NCI-H2227 (cell line): ENCODE data around the gene ARHGAP22.

Experiments
- DNase-seq: peaks from one replicate; lab custom pipeline; 2025; ENCODE audit not compliant: unreplicated experiment; lab: John Stamatoyannopoulos, UW

Gene ARHGAP22

DNA sequence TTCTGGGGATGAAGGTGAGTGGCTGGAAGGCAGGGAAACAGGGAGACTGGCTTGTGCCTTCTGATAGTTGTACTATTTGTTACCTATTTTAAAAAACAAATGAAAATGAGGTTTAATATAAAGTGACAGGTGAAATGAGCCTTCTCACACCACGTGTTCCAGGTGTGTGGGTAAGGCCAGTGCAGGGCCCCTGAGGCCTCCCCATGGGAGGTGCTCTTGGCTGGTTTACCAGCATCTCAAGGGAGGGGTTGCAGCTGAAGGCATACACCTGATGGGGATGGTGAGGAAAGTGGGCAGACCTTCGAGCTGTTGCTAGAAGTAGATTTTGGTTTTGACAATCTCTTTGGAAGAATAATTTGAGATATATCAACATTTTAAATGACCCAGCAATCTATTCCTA, 103.6 kb downstream of the ARHGAP22 start:
- DNase-seq, result no peak

DNA sequence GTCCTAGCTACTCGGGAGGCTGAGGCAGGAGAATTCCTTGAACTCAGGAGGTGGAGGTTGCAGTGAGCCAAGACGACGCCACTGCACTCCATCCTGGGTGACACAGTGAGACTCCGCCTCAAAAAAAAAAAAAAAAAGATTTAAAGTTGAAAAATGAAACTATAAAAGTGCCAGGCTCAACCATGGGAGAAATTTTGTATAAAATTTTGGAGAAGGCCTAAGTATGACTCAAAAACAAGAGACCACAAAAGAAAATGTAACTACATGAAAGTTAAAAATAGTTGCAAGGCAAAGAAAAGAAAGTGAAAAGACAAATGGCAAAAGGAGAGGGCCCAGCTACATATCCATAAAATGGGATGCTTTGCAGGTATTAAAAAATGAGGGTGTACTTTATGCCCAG, 104.1 kb downstream of the ARHGAP22 start:
- no peak for DNase-seq

DNA sequence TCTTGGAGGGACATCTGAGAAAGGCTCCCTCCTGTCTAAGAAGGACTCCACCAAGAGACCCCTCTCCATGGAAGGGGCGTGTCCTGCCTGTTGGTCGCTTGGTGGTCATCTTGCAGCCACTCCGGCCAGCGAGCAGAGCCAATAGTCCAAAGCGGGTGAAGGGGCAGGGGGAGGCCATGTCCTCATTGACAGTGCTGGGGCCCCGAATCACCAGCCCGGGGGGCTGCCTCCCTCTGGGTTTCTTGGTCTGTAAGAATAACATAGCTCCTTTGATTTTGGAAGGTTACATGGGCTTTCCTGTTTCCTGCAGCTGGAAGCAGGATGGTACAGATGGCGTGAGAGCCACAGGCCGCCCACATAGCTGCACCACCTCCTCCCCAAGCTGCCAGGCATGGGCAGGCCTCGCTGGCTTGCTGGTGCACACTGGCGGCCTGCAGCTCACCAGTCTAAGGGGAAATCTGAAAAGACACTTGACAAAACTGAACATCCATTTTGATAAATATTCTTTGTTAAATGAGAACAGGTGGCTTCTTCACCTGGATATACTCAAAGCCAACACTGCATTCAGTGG, 105.8 kb downstream of the ARHGAP22 start:
- DNase-seq, result no peak

DNA sequence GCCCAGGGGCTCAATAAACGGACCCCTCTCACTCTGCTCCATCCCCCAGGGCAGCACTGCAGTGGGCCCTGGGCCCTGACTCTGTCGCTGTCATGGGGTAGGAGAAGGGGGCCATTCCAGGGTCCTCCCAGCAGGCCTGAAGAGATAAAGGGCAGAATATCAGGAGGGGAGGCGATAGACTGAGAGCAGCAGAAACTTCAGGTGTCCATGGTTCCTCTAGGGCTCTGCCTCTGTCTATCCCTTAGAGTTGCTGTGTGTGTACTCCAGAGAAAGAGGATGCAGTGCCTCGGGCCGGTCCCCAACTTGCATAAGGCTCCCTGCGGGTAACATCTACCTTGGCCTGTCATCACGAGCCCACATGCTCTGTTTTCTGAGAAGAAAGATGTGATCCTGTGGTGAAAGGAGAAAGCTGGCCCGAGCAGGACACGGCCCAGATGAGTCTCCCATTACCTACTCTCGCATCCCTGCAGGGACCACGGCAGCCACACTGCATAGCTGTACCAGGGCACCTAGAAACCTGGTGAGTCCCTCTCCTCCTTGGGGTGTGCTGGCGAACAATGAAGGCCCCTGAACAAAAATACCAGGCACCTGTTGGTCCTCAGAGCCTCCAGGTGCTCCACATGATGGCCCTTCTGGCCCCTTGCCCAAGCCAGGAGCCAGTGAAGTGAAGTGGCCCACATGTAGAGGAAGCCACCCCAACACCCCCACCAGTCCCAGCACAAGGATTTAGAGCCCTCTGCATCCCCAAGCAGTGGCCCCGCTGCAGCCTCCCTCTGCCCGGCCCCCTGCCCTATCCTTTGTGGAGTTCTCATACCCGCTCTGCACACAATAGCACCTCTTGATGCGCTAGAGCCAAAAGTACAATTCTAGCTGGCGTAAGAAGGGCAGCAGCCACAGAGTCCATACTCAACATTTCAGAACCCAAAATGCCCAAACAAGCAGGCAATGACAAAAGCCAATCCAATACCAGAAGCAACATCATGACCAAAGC, 106.8 kb downstream of the ARHGAP22 start:
- no peak for DNase-seq

DNA sequence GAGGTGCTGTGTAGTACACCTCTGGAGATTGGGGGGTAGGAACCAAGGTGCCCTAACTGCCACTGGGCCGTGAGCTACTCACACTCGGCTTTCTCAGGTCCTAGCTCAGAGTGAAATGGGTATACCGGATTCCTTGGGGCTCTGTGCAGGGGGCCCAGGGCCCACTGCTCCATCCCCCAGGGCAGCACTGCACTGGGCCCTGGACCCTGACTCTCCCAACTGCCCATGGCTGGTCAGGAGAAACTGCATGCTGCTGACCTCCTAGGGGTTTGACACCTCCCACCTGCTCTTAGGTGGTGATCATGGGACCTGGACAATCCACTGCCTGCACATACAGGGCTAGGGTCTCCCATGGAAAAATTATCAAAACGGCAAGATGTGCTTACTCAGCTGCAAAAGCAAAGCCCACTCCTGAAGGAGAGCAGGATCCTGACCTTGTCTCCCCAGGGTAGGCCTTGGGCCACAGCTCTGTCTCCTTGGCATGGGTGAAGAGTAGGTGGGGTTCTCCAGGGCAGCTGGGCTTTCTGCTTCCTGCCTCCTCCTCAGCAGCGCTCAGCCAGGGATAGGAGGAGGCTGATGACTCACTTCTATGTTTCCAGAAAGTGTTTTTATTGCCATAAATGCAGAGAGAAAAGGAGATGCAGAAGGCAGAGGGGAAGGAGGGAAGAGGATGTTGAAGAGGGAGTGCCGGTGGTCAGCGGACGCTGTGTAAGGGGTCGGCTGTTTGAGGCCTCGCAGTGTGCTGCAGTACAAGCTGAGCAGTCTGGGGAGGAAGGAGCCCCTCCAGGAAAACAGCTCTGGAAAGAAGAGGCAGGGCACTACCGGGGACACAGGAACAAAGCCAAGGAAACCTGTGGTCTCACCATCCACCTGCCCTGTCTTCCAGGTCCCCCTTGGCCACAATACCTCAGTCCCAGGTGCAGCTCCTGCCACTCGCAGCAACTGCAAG, 107.8 kb downstream of the ARHGAP22 start:
- no peak for DNase-seq

DNA sequence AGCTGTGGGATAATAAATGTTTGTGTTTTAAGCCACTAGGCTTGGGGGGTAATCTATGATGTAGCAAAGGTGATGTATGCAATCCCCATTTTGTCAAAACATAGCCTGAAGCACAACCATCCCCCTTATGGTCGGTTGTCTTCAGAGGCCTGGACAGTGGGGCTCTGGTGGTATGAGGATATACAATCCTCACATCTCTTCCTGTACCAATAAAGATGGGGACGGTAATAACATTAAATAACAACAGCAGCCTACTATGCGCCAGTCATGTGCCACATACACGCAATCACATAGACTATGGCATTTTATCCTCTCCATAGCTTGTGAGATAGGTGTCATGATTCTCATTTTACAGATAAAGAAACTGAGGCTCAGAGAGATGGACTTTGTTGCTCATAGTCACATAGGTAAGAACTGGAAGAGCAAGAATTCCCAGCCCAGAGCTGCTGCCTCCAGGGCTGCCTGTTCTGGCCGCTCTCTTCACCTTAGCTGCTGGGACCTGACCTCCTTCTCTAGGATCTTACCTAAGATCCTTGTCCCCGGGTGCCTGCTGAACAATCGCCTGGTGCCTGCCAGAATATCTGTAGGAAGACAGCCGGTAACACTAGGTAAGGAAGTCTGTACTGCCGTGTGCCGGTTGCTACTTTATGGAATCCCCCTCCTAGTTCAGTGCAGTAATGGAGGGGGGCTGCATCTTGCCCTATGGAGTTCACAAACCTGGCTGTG, 108.6 kb downstream of the ARHGAP22 start:
- DNase-seq, result no peak

DNA sequence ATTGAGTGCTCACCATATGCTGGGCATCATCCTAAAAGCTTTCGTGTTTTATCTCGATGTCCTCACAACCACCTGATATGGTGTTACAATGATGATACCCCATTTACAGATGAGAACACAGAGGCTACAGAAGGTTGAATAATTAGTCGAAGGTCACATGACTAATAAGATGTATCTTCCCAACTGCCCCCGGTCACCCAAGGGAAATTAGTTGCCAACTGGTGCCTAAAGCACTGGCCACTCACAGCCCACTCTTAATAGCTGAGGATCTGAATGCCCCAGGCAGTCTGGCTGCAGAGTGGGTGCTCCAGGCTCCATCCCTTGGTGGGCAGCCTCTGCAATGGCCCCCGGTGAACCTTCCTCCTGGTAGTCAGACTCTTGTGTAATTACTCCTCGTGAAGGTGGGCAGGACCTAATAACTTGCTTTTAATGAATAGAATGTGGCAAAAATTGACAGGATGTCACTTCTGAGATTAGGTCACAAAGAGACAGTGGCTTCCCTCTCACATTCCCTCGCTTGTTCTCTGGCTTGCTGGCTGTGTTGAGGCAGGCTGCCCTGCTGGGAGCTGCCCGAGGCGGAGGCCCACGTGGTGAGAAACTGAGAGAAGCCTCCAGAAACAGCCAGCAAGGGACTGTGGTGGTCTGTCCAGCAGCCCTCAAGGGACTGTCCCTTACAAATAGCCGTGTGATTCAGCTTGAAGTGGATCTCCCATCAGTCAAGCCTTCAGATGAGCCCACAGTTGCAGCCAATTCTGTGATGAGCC, 109.4 kb downstream of the ARHGAP22 start:
- no peak for DNase-seq

DNA sequence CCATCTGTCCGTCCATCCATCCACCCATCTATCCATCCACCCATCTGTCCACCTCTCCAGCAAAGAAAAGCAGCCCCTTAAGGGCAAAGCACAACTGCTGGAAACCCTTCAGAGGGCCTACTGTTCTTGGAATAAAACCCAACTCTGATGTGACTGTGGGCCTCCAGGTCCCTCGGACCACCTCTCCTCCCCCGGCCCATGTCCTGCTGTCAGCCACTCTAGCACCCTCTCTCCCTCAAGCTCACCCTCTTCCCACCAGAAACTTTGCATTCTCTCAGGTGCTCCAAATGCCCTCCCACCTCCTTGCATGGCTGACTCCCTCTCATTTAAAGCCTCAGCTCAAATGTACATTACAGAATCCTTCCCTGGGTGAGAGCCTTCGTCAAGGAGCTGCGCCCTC, 110.3 kb downstream of the ARHGAP22 start:
- no peak for DNase-seq

DNA sequence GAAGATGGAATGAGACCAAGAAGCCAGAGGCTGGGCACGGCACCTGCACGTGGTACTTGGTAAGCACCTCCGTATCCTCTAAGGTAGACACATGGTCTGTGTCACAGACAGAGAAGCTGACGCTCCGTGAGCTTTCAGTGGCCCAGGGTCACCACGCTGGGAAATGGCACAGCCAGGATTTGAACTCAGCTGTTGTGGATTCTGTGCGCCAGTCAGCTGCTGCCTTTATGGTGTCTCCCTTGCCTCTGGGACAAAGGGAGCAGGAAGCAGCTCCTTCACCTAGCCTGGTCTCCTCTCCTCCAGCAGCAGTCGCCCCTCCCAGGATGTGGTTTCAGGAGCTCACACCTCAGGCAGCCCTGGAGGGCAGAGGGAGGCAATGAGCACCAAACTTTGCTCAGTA, 110.8 kb downstream of the ARHGAP22 start:
- DNase-seq, result no peak

DNA sequence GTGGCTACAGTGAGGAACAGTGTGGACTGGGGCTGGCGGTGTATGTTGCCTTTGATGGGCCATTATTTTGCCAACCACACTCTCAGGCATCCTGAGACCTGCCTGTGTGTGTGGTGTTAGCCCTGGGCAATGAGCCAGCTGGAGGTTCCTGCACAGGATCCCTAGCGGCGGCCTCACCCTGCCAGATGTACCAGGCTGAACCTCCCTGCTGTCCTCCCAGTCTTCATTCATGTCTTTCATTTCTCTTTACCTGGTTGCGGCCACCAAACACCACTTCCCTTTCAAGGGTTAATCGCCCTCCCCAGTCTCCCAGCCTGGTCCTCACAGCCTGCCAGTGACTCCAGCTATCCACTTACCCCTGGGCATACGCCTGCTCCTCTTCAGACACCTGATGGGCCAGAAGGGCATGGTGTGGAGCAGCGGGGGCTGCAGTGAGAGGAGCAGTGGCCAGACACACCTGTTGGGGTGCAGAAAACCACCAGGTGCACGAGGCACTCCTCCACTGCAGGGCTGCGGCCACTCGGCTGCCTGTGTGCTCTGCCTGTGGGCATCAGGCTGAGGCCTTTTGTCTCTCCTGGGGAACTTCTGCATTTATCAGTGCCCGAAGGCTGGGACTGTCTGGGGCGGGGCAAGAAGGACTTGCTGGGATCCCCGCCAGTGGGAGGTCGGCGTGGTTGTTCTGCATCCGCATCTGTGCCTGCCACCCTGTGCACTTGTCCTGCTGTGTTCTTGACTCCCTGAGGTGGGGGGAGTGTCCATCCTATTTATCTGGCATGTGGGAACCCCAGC, 111.6 kb downstream of the ARHGAP22 start:
- no peak for DNase-seq

DNA sequence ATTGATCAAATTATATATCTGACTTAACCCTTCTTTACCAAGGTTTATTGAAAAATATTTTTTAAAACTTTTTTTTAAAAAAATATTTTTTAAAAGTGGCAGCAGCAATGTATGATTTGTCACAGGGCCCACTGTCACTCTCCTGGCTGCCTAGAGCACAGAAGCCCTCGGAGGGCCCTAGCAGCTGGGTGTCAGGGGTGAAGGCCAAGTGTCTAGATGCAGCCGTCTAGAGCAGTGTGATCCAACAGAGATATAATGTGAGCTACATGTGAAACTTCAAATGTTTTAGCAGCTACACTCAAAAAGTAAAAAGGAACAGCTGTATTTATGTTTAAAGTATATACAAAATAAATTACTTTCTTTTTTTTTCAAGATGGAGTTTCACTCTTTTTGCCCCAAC, 112.7 kb downstream of the ARHGAP22 start:
- no peak for DNase-seq

DNA sequence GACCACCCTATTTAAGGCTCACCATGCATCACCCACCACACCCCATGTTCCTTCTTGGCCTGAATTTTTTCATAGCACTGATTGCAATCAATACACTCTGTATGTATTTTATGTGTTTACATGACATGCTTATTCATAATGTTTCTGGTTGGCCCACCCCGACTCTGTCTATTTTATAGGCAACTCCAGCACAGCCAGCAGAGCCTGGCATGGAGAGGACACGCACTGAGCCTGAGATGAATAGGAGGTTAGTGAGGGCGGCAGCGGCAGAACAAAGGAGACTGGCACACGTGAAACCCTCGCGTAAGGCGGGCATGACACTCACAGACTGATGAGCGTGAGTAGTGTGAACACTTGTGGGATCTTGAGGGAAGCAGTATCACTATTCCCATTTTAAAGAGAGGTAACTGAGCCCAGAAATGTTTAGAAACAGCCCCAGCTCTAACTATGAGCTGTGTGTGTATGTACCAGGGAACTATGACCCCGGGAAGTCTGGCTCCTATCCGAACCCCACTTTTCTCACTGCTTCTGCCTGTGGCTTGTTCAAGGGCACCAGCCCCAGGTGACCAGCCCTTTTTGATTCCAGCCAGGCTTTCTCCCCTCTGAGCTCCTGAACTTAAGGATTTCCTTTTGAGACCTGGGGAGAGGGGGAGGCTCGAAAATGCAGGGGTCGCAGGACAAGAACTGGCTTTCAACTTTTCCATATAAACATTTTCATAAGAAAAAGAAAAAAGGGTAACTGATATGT, 113.3 kb downstream of the ARHGAP22 start:
- no peak for DNase-seq

DNA sequence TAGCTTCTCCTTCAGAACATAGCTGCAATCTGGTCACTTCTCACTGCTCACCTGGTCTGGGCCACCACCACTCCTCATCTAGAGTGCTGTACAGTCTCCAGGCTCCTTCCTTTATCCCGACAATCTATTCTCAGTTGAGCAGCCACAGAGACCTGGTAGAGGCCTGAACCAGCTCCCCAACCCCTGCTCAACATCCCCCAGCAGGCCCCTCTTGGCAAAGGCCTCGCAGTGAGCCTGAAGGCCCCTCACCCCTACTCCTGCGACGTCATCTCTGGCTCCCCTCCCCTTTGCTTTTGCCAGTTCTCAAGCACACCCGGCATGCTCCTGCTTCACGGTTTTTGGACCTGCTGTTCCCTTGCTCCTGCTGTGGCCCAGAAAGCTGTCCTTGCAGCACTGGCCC, 113.9 kb downstream of the ARHGAP22 start:
- no peak for DNase-seq

DNA sequence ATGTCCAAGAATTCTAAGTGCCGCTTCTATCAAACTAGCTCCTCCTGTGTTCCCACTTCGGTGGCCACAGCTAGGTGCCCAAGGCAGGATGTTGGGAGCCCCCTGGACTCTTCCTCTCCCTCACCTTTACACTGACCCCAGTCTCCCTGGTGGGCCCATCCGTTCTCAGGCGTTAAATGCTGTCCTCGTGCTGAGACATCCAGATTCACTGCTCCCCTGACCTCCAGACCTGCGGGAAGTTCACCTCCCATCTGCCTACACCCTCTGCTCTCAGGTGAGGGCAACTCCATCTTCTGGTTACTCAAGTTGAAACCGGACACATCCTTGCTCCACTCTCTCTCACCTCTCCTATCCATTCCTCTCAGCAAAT, 114.3 kb downstream of the ARHGAP22 start:
- no peak for DNase-seq

DNA sequence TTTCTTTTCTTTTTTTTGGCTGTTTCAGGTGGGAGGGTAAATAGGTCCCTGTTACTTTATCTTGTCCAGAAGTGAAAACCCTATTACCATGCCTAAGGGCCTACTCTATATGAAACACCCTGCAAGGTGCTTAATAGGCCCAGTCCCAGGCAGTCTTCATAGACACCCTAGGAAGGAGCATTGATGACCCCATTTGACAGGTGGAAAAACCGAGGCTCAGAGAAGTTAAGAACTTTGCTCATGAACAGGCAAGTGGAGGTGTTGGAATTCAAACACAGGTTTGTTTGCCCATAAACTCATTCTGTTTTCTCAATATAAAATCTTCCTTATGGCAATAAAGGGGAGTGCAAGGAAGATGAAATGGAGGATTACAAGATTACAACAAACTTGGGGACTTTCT, 115.8 kb downstream of the ARHGAP22 start:
- no peak for DNase-seq

DNA sequence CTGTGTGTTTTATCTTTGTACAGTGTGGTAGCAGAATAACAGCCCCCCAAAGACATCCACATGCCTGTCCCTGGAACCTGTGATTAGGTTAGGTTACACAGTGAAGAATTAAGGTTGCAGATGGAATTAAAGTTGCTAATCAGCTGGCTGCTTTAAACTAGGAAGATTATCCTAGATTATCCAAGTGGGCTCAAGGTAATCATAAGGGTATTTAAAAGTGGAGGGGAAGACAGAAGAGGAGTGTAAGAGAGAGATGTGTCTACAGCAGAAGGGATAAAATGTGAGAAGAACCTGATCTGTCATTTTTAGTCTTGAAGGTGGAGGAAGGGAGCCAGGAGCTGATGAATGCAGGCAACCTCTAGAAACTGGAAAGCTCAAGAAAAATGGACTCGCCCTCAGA, 117.6 kb downstream of the ARHGAP22 start:
- DNase-seq, result no peak

DNA sequence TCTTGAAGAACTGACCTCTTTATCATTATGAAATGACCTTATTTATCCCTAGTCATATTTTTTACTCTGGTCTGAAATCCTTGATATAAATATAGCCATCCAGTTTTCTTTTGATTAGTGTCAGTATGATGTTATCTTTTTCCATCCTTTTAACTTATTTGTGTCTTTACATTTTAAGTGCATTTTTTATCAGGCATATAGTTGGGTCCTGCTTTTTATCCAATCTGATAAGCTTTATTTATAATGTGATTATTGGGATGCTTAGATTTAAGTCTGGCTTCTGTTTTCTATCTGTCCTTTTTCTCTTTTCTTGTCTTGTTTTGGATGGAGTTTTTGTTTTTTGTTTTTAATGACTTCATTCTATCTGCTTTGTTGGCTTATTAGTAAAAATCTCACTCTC, 119.2 kb downstream of the ARHGAP22 start:
- no peak for DNase-seq

DNA sequence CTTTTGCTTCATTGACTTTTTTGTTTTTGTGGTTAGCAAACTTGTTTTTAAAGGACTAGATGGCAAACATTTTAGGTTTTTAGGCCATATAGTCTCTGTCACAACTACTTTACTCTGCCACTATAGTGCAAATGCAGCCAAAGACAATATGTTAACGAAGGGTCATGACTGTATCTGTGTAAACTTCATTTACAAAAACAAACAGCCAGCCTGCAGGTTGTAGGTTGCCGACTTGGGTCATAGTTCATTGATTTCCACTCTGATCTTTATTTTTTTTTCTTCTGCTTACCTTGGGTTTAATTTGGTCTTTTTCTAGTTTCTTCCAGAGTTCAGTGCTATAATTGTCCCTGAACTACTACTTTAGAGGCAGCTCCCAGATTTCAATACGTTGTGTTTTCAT, 120.0 kb downstream of the ARHGAP22 start:
- no peak for DNase-seq

DNA sequence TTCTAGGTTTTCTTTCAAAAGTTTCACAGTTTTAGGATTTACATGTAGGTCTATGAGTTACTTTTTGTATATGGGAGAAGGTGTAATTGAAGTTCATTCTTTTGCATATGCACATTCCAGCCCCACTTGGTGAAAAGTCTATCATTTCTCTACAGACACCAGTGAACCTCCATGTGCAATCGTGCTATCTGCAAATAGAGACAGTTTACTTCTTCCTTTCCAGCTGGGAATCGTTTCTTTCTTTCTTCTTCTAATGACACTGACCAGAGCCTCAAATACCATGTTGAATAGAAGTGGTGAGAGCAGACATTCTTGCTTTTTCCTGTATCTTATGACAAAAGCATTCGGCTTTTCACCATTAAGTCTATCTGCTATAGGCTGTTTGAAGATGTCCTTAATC, 122.7 kb downstream of the ARHGAP22 start:
- DNase-seq, result no peak
